ENCODE results near the gene ZNF70.

The ZNF70 gene

DNA sequence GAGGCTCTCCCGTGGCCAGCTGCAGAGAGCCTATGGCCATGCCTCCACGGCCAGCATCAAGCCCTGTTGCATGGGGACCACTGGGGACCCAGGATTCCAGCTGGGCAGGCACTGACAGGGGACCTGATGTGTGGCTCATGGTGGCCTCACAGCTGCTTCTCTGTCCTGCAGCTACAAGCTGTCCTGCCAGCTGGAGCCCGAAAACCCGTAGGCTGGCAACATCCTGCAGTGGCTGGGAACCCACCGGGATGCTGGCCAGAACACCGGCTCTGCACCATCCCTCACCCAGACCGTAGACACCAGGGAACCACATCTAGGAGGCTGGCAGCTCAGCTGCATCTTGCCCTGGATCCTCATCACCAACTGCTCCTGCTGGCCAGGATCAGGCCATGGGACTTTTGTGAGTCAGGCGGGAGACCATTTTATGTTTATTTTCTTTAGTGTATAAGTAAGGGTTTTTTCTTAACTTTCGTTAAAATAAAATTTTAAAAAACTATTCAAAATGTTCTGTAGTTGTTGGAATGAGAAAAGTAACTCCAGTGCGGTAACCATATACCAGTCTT lies 52.2 kb downstream of the ZNF70 start:
- ATAC-seq (replicated peaks; ENCODE audit: extremely low read depth, poor library complexity, severe bottlenecking), result no peak
- H3K36me3 Mint-ChIP-seq (ENCODE audit: insufficient read depth), result peaks cover 35% of the 10 kb centered on the region
- H3K4me3 Mint-ChIP-seq, result peak overlapping the region; percentile 93
- H3K27ac Mint-ChIP-seq (ENCODE audit: low read depth), result peak overlapping the region; percentile 100
- H3K9me3 Mint-ChIP-seq, result no peaks in the 10 kb centered on the region
- DNase-seq (ENCODE audit: low spot score in 2 of 2), result no peak
- no peaks in the 10 kb centered on the region for H3K27me3 Mint-ChIP-seq
- peaks cover 57% of the 10 kb centered on the region for H3K4me1 Mint-ChIP-seq

DNA sequence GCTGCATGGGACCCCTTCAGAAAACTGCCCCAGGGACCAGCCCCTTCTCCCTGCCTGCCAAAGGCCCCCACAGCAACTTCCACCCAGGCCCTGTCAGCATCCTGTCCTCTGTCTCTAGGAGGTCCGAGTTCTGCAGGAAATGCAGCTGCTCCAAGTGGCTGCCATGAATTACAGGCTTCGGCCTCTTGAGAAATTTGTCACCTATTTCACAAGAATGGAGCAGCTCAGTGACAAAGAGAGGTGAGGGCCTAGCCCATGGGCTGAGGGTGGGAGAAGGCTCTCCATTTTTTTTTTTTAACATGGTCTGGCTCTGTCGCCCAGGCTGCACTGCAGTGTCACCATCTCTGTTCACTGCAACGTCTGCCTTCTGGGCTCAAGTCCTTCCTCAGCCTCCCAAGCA lies 52.8 kb downstream of the ZNF70 start:
- Mint-ChIP-seq H3K36me3 (ENCODE audit: insufficient read depth) (peaks cover 30% of the 10 kb centered on the region), H3K27ac (ENCODE audit: low read depth) (peak overlapping the region; percentile 100), H3K27me3 (no peaks in the 10 kb centered on the region), H3K4me3 (peak overlapping the region; percentile 93), H3K4me1 (peaks cover 50% of the 10 kb centered on the region), H3K9me3 (no peaks in the 10 kb centered on the region)
- ATAC-seq (replicated peaks; ENCODE audit: extremely low read depth, poor library complexity, severe bottlenecking) (no peak), DNase-seq (ENCODE audit: low spot score in 2 of 2) (no peak)

DNA sequence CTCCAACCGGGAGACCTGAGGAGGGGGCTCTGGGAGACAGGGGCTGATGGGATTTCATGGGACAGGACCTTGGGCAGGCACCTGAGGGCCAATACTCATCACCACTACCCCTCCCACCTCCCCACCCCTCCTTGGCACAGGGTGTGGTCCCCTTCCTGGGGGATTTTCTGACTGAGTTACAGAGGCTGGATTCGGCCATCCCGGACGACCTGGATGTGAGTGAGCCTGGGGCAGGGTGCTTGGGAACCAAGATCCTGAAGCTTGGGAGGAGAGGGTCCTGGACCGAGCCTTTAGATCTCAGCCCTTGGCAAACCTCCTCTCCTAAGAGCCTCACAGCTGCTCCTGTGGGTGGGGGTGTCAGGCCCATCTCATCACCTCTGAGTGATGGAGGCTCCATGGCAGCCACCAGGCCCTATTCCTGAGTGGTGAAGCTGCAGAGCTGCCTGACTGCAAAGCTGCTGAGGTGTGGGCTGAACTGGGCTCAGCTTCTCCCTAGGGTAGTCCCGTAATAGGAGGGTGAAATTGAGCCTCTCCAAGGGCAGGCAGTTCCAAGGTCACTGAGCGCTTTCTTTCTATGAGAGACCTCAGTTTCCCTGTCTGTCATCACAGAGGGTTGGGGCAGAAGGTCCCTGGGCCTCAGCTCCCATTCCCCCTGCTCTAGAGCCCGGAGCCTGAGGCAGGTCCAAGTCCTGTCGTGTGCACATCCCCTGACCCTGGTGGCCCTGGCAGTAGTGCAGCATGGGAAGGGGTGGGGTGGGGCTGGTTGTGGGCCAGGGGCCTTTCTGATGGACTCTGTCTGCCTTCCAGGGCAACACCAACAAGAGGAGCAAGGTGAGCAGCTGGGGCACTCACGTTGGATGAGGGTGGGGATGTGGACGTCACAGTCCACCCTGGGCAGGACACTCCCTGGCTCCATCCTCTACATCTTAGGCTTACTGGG lies 53.6 kb downstream of the ZNF70 start:
- DNase-seq (ENCODE audit: low spot score in 2 of 2) (no peak), ATAC-seq (replicated peaks; ENCODE audit: extremely low read depth, poor library complexity, severe bottlenecking) (no peak)
- Mint-ChIP-seq H3K4me3 (peak overlapping the region; percentile 93), H3K27me3 (no peaks in the 10 kb centered on the region), H3K9me3 (no peaks in the 10 kb centered on the region), H3K4me1 (peaks cover 44% of the 10 kb centered on the region), H3K27ac (ENCODE audit: low read depth) (peak overlapping the region; percentile 100), H3K36me3 (ENCODE audit: insufficient read depth) (peaks cover 25% of the 10 kb centered on the region)

DNA sequence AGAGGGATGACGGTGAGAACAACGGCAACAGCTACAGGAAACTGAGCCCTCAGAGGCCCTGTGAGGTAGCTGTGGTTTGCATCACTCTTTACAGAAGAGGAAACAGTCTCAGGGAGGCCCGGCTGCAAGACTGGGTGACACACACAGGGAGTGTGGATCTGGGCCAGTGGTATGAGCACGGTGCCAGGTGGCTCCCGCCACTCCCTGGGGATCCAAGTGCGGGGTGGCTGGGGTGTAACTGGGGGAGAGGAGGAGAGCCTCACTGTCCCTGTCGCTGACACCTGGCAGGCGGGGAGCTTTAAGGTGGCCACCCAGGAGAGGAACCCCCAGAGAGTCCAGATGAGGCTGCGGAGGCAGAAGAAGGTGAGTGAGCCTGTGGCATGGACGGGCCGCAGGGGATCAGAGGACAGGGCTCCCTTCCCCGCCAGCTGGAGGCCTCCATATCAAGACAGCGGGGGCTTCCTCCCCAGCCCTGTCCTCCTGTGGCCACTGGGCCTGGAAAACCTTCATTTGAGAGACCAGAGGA lies 54.5 kb downstream of the ZNF70 start:
- Mint-ChIP-seq H3K27me3 (no peaks in the 10 kb centered on the region), H3K4me1 (peaks cover 35% of the 10 kb centered on the region), H3K9me3 (no peaks in the 10 kb centered on the region), H3K27ac (ENCODE audit: low read depth) (peak overlapping the region; percentile 100), H3K36me3 (ENCODE audit: insufficient read depth) (peaks cover 21% of the 10 kb centered on the region), H3K4me3 (peak overlapping the region; percentile 93)
- DNase-seq (ENCODE audit: low spot score in 2 of 2), result peak; percentile 58 to 76
- ATAC-seq (replicated peaks; ENCODE audit: extremely low read depth, poor library complexity, severe bottlenecking), result peak; percentile 100

DNA sequence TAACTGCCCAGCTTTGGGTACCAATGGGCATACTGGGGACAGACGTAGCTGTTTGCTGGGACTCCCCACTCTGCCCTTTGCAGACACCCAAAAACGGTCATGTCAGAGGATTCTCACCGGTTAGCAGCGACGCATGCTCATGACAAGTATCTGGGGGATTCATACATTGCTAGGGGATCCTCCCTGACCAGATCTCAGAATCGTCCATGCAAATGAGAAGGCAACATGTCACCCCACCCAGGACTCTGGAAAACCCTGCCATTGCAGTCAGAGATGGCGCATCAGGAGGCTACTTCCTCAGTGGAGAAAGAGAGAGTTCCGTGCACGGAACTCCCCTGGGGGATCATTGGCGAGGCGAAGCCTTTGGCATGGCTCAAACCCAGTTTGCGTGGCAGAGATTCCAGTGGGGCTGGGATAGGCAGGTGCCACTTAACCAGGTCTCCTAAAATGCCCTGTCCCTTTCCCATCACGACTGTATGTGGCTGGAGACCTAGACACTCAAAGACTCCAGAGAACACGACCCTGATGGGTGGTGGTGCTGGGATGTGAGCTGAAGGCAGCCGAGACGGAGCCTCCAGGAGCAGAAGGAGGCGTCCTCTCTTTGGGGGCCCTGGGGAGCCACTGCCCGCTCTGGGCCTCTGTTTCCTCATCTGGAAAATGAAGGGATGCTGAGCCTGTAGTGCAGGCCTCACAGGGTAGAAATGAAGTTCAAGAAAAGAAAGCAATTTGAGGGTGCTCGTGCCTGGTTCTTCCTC lies 55.2 kb downstream of the ZNF70 start:
- H3K9me3 Mint-ChIP-seq, result no peaks in the 10 kb centered on the region
- peak overlapping the region; percentile 93 for H3K4me3 Mint-ChIP-seq
- DNase-seq (ENCODE audit: low spot score in 2 of 2), result no peak
- H3K4me1 Mint-ChIP-seq, result peaks cover 33% of the 10 kb centered on the region
- H3K36me3 Mint-ChIP-seq (ENCODE audit: insufficient read depth), result peaks cover 20% of the 10 kb centered on the region
- H3K27ac Mint-ChIP-seq (ENCODE audit: low read depth), result peak overlapping the region; percentile 100
- no peaks in the 10 kb centered on the region for H3K27me3 Mint-ChIP-seq
- no peak for ATAC-seq (replicated peaks; ENCODE audit: extremely low read depth, poor library complexity, severe bottlenecking)

DNA sequence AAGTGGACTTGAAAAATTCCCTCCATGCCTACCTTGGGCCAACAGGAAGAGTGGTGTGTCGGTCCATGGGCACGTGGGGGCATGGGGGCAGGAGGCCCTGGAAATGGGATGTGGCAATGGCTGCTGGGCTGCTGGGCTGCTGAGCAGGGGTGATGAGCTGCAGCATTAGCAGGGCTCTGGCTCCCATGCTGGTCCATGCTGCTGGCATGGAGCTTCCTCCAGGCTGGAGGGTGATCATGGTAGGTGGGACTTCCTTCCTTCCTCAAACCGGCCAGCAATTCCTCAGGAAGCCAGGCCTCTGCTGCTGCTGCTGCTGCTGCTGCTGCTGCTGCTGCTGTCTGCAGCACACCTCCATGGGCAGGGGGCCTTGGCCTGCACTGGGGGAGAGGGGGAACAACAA lies 55.8 kb downstream of the ZNF70 start:
- ATAC-seq (replicated peaks; ENCODE audit: extremely low read depth, poor library complexity, severe bottlenecking) (no peak), DNase-seq (ENCODE audit: low spot score in 2 of 2) (no peak)
- peaks cover 27% of the 10 kb centered on the region for H3K4me1 Mint-ChIP-seq
- peak overlapping the region; percentile 93 for H3K4me3 Mint-ChIP-seq
- H3K27me3 Mint-ChIP-seq, result no peaks in the 10 kb centered on the region
- peaks cover 19% of the 10 kb centered on the region for H3K36me3 Mint-ChIP-seq (ENCODE audit: insufficient read depth)
- peak overlapping the region; percentile 100 for H3K27ac Mint-ChIP-seq (ENCODE audit: low read depth)
- no peaks in the 10 kb centered on the region for H3K9me3 Mint-ChIP-seq

DNA sequence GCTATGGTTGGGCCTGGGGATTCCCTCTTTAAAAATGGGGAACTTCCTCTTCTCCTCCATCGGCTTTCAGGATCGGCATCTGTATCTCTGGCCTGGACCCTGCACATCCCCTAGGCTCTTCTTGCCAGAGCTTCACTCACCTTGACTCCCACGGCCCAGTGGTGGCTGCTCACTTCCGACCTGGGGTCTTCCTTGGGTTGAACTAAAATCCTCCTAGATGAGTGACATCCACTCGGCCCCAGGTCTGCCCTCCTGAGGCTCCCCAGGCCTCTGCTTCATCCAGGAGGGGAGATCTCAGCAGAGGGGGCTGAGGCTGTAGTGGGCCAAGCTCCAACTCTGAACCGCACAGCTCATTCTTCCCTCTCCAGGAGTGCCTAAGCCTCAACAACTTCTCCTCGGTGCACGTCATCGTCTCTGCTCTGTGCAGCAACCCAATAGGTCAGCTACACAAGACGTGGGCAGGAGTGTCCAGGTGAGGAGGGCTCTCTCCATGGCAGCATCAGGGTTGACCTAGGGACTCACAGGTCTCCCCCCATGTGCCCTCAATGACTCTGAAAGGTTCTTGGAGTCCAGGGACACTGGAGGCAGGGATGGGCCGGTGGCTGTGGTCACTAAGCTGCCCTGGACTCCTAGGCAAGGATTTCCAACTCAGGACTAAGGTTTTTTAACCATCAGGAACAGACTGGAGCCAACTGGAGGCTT lies 56.8 kb downstream of the ZNF70 start:
- Mint-ChIP-seq H3K36me3 (ENCODE audit: insufficient read depth) (peaks cover 24% of the 10 kb centered on the region), H3K9me3 (no peaks in the 10 kb centered on the region), H3K27ac (ENCODE audit: low read depth) (peak overlapping the region; percentile 100), H3K27me3 (no peaks in the 10 kb centered on the region), H3K4me1 (peaks cover 25% of the 10 kb centered on the region), H3K4me3 (no peak overlapping the region)
- no peak for DNase-seq (ENCODE audit: low spot score in 2 of 2)
- ATAC-seq (replicated peaks; ENCODE audit: extremely low read depth, poor library complexity, severe bottlenecking), result no peak

DNA sequence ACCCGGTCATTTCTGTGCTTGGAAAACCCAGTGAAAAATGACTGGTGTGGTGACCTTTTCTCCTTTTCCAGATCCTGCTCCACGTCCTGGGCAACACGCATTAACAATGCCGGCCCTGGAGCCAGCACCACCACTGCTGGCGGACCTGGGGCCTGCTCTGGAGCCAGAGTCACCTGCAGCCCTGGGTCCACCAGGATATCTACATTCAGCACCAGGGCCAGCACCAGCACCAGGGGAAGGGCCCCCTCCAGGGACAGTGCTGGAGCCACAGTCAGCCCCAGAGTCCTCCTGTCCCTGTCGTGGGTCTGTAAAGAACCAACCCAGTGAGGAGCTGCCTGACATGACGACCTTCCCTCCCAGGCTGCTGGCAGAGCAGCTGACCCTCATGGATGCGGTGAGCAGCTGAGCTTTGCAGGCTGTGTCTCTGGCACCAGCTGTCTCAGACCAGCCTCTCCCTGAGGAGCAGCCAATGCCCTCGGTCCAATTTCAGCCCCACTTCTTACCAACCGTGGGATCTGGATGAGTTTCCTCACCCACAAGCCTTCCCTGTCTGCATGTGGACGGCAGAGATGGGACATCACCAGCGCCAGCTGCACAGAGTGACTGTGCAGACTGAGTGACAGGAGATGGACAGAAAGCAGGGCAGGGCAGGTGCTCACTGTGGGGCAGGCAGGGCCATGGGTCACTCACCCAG lies 58.2 kb downstream of the ZNF70 start:
- Mint-ChIP-seq H3K4me3 (no peak overlapping the region), H3K27me3 (no peaks in the 10 kb centered on the region), H3K4me1 (peaks cover 25% of the 10 kb centered on the region), H3K27ac (ENCODE audit: low read depth) (peak overlapping the region; percentile 41), H3K9me3 (no peaks in the 10 kb centered on the region), H3K36me3 (ENCODE audit: insufficient read depth) (peaks cover 22% of the 10 kb centered on the region)
- DNase-seq (ENCODE audit: low spot score in 2 of 2) (no peak), ATAC-seq (replicated peaks; ENCODE audit: extremely low read depth, poor library complexity, severe bottlenecking) (no peak)

DNA sequence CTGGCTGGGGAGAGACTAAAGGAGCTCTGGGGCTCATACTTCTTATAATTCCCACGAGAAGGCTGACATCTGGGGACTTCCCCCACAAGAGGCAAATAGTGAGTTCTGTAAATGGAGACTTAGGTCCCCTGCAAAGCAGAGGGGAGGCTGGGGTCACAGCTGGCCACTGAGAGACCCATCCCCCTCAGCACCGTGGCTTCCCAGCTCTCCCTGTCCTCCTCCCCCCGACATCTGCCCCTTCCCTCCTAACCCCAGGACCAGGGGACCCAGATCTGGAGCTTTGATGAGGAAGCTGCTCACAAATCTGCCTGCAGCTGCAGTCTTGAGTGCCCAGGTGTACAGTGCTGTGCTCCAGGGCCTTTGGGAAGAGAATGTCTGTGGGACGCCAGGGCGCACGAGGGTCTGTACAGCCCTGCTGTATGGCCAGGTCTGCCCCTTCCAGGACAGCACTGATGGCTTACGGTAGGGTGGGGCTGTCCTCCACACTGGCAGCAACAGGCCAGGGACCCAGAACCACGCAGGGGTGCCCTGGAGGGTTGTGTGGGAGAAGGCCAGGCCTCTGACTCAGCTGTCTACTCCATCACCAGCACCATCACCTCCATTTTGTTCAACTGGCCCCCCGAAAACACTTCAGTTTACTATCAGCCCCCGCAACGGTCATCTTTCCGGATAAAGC lies 59.0 kb downstream of the ZNF70 start:
- H3K9me3 Mint-ChIP-seq, result no peaks in the 10 kb centered on the region
- no peak overlapping the region for H3K4me3 Mint-ChIP-seq
- peaks cover 22% of the 10 kb centered on the region for H3K36me3 Mint-ChIP-seq (ENCODE audit: insufficient read depth)
- H3K4me1 Mint-ChIP-seq, result peaks cover 27% of the 10 kb centered on the region
- ATAC-seq (replicated peaks; ENCODE audit: extremely low read depth, poor library complexity, severe bottlenecking) (no peak), DNase-seq (ENCODE audit: low spot score in 2 of 2) (no peak)
- no peak overlapping the region for H3K27ac Mint-ChIP-seq (ENCODE audit: low read depth)
- H3K27me3 Mint-ChIP-seq, result no peaks in the 10 kb centered on the region

DNA sequence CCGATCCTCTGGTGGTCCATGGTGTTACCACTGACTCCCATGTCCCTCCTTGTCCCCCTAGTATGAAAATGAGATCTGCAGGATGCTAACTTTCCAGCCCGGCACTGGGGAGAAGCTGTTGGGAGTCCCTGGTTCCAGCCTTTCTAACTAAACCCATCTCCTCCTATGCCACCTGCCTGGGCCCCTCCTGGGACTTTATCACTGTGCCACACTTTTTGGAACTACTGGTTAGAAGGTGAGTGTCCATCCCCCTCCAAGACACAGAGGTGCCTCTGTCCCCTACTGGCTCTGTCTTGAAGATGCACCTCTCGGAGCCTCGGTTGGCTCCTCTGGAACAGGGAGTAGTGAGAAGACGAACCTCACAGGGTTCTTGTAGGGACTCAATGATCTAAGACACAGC lies 60.2 kb downstream of the ZNF70 start, which contains the start of gene RGL4:
TSS of gene RGL4 (plus strand) at position 301 of the 400 bp plus-strand sequence. CDS start 1,018 bp downstream, outside the sequence.
- H3K27ac Mint-ChIP-seq (ENCODE audit: low read depth), result no peak within 1 kb of the TSS
- peaks cover 18% of the 10 kb centered on the region for H3K4me1 Mint-ChIP-seq
- no peak for ATAC-seq (replicated peaks; ENCODE audit: extremely low read depth, poor library complexity, severe bottlenecking)
- H3K36me3 Mint-ChIP-seq (ENCODE audit: insufficient read depth), result peaks cover 11% of the 10 kb centered on the region
- H3K4me3 Mint-ChIP-seq, result no peak within 1 kb of the TSS
- DNase-seq (ENCODE audit: low spot score in 2 of 2), result no peak
- no peaks in the 10 kb centered on the region for H3K27me3 Mint-ChIP-seq
- H3K9me3 Mint-ChIP-seq, result no peaks in the 10 kb centered on the region

DNA sequence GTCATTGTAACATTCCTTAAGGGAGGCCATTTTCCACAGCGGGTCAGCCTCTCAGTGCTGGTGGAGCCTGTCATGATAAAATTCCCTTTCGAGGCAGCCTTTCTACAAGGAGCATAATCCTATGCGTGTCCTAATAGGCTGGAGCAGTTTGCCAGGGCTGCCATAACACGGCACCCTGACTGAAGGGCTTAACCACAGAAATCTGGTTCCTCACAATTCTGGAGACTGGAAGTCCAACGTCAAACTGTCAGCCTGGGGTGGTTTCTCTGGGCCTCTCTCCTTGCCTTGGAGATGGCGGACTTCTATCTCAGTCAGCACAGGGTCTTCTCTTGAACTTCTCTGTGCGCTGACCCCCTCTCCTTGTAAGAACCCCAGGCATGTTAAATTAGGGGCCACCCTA lies 61.5 kb downstream of the ZNF70 start:
- Mint-ChIP-seq H3K36me3 (ENCODE audit: insufficient read depth) (peaks cover 11% of the 10 kb centered on the region), H3K27ac (ENCODE audit: low read depth) (no peak overlapping the region), H3K4me1 (peaks cover 7% of the 10 kb centered on the region), H3K27me3 (no peaks in the 10 kb centered on the region), H3K9me3 (no peaks in the 10 kb centered on the region), H3K4me3 (no peak overlapping the region)
- ATAC-seq (replicated peaks; ENCODE audit: extremely low read depth, poor library complexity, severe bottlenecking), result no peak
- DNase-seq (ENCODE audit: low spot score in 2 of 2), result no peak
